HG03196 (cell line): Measurements from ENCODE around the gene SYAP1.
"Not testable (repeated sequence)": the region's sequence is repeated elsewhere in the genome, so short reads cannot be mapped to it uniquely, and the experiment has no call there.

Experiments
- ATAC-seq: cut with Tn5 transposase; IDR thresholded peaks from one replicate; pipeline ENCODE4 v1.9.1; 2021; ENCODE audit not compliant: unreplicated experiment

Gene SYAP1

DNA sequence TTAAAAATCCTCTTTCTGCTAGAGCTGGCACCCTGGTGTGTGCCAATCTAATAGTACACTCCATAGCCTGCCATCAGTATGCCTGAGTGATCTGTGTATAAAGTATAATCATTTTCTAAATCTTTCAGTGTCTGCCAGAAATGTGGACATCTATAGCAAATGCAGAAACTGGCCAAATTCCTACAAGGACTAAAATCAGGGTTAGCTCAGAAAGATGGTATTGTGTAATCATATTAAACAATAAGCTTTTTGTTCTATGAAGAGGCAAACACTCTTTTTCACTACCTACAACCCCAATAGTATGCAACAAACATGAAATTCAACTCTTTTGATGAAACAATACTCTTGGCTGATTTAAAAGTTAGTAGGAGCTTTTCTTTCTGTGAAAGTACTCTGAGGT is 59.1 kb downstream of the SYAP1 start:
- no peak for ATAC-seq

DNA sequence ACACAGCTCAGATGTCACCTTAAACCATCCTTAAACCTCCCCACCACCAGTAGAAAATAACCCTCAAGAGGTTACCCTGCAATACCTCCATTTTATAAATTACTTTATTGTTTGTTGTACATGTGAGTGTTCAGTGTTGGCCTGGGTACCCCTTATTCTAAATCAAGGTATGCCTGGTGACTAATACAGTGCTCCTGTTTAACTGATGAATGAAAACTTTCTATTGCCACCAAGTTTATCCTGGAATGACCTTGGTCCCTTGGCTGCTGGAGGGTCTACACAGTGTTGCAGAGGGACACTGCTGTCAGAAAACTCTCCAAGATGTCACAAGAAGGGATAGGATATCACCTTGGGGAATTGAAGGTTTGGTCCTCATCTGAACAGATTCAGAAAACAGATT is 59.6 kb downstream of the SYAP1 start:
- ATAC-seq: no peak

DNA sequence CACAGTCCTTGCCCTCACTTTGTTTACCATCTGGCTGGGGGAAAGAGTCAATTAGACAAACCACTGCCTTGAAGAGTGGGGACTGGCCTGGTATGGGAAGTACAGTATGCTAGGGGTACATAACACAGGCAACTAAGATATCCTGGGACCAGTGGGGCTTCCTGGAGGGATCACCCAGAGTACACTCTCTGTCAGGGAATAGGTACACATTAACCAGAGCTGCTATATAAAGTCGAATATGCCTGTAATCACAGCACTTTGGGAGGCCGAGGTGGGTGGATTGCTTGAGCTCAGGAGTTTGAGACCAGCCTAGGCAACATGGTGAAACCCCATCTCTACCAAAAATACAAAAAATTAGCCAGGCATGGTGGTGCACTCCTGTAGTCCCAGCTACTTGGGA is 60.4 kb downstream of the SYAP1 start:
- not testable (repeated sequence) for ATAC-seq

DNA sequence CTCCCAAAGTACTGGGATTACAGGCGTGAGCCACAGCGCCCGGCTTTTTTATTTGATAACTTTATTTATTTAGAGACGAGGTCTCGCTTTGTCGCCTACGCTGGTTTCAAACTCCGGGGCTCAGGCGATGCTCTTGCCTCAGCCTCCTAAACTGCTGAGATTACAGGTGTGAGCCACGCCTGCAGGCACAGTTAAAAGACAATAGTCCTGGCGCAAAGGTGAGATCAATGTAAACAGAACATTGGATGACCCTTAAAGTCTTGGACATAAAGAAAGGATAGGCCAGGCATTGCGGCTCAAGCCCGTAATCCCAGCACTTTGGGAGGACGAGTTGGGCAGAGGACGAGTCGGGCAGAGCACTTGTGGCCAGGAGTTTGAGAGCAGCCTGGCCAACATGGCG is 64.0 kb downstream of the SYAP1 start:
- no peak for ATAC-seq

- ATAC-seq: not testable (repeated sequence)
These were observed 65.0 kb downstream of the SYAP1 start for GRCh38 chrX:16784440-16784839.

DNA sequence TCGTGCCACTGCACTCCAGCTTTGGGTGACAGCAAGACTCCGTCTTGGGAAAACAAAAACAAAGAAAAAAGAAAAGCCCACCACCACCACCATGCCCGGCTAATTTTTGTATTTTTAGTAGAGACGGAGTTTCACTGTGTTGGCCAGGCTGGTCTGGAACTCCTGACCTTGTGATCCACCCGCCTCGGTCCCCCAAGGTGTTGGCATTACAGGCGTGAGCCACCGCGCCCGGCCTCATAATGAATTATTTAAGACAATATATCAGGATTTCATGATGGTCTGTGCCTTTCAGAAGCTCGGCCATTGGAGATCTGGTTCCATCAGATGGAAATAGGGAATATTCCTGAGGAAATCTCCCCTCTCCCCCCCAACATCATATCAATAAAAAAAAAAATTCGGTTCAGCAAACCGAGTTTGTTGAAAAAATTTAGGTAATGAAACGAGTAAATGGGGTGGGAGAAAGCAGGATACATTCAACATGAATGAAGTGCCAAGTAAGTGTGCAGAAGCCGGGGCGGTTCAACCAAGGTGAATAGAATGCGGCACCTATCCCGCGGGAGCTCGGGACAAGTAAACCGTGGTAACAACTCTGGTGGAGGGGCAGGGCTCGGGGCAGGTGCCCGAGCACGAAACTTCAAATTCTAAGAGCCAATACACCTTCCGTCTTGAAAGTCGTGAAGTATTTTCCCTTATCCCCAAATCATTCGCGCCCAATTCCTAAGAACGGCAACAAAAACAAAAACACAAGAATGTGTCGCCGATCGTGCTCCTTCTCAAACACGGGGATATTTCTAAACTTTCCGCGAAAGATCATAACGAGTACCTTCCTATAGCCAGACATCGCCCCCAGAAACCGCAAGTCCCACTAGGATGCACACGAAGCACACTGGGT is 66.1 kb downstream of the SYAP1 start:
- no peak for ATAC-seq

DNA sequence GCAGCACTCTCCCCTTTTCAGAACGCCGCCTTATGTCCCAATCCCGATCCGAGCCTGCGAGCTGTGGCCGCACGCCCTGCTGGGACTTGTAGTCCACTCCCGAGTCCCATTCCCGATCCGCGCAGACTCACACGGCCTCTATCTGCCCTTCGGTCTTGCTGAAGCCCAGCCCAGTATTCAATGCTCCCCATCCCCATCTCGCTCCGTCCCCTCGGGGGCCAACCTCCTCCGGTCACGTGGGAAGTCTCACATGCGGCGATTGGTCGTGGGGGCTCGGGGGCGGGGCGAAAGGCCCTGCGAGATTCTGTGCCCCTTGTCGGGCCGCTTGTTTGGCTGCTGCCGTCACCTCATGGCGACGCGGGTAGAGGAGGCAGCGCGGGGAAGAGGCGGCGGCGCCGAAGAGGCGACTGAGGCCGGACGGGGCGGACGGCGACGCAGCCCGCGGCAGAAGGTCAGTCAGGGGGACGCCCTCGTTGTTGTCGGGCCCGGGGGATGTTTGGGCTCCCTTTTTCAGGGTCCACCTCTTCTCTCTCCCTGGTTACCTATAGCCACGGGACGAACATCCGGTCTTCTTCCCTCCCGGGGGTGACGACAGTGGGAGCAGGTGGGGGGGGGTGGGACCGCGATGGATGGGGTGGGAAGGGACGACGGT is 66.9 kb downstream of the SYAP1 start, which contains the start of gene TXLNG:
Gene TXLNG (plus strand): TSS at position 328 of the 652 bp plus-strand sequence. CDS start 22 bp downstream, at position 350.
- ATAC-seq: peak; percentile 99

DNA sequence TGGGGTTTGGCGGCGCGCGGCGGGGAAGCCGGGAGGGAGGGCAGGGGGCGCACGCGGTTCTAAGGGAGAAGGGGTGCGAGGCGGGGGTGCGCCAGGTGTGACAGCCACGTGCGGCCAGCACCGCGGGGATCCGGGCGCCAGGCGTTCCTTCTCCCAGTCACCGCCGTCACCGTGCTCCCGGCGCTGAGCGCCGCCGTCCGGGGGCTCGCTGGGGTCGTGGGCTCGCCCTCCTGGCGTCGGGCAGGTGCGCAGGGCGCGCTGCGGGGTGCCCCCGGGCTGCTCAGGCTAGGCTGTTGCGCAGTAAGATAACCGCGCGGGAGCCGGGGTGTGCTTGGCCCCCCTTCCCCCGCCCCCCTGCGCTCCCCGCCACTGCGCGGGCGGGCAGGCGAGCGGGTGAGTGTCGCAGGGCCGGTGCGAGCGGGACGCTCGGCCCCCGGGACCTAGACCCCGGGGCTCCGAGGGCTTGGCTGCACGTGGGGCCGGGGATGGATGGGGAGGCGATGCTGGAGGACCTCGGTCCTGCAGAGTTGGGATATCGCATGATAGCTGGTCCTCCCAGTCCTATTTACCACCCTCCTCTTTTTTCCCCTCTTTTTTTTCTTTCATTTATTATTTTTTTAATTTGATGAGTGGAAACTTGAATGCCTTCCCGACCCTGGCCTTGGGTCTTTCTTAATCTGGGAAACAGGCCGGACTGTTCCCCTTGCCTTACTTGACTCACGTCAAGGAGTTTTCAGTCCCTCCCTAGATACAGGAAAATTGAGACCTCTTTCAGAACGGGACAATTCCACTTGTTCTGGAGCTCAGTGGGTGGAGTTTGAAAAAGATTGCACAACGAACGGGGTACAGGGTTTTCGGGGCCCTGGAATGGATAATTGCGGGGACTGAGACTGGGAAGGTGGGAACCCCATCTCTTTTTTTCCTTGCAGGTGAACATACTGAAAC is 67.7 kb downstream of the SYAP1 start:
- ATAC-seq: no peak

GRCh38 chrX:16788477-16788876 is 69.1 kb downstream of the SYAP1 start:
- ATAC-seq: no peak

DNA sequence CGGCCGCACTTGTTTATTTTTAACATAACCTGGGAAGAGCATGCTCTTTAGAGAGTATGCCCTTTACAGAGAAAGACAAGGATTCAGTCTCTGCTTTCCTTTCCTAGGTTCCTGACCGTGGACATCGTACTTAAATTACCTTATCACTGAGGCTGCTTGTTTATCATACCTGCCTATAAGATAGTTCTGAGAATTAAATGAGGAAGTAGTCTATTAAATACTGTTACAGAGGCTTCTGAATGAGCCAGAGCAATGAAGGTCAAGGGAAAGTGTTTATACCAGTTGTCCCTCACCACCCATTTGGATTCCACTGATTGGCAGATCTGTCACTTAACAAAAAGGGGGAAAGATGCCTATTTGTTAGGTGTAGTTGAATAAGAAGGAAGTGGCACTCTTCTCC is 76.9 kb downstream of the SYAP1 start:
- ATAC-seq: no peak

GRCh38 chrX:16797358-16797757 is 77.9 kb downstream of the SYAP1 start:
- no peak for ATAC-seq

GRCh38 chrX:16797841-16798240 is 78.4 kb downstream of the SYAP1 start:
- no peak for ATAC-seq

DNA sequence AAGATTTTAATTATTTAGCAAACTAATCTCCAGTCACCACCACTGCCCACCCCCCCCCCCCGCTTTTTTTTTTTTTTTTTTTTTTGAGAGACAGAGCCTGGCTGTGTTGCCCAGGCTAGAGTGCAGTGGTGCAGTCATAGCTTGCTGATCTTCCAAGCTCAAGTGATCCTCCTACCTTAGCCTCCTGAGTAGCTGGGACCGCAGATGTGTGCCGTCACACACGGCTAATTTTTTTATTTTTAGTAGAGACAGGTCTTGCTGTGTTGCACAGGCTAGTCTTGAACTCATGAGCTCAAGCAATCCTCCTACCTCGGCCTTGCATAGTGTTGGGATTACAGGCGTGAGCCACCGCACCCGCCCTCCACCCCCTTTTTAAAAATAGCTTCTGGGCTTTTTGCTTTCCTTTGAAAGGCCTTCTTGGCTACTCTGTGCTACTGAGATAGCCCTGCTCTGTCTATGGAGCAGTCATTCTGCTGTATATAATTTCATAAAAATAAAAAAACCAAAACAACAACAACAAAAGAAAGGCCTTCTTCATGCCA is 85.6 kb downstream of the SYAP1 start:
- ATAC-seq: no peak

GRCh38 chrX:16807548-16807947 is 88.1 kb downstream of the SYAP1 start:
- ATAC-seq: no peak

DNA sequence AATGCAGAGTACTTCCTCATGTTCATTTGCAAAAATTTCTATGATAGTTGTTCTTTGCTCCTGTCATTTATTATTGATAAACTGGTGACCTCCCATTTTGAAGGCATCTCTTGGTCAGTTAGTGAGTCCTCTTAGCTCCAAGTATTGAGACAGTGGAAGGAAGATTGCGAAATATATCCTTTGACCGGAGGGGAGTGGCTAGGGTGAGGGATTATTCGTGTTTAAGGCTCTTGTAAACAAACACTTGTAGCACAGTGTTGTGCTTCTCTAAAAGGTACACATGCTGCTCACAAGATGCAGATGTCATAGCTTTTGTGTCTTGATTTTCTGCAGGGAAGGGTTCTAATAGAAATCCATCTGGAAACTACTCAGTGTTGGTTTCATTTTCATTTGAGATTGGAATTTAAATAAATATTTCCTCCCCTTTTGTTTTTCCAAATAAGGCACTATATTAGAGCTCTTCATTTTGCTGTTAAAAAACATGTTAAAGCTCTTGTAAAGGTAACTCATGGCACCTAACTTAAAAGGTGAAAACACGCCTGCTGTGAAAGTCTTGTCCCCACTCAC is 88.6 kb downstream of the SYAP1 start:
- ATAC-seq: no peak

GRCh38 chrX:16814597-16814996 is 95.2 kb downstream of the SYAP1 start:
- no peak for ATAC-seq
